Ishikawa (cell line): ENCODE data around the gene SDCCAG8.

Experiments
- CEBPB ChIP-seq: IDR thresholded peaks from 2 replicates; pipeline ENCODE4 v1.6.1; 2012
- CREB1 ChIP-seq: IDR thresholded peaks from 2 replicates; pipeline ENCODE4 v1.6.1; 2012; ENCODE audit warnings: low read depth
- EGR1 ChIP-seq: IDR thresholded peaks from 2 replicates; pipeline ENCODE4 v1.6.1; 2012
- EP300 ChIP-seq: IDR thresholded peaks from 2 replicates; pipeline ENCODE4 v1.6.1; 2012; ENCODE audit warnings: borderline replicate concordance
- FOXM1 ChIP-seq: IDR thresholded peaks from 2 replicates; pipeline ENCODE4 v1.6.1; 2012; ENCODE audit warnings: low read depth, borderline replicate concordance
- NFIC ChIP-seq: IDR thresholded peaks from 2 replicates; pipeline ENCODE4 v1.6.1; 2012
- RAD21 ChIP-seq: IDR thresholded peaks from 2 replicates; pipeline ENCODE4 v1.6.1; 2012; ENCODE audit warnings: low read depth
- TAF1 ChIP-seq: IDR thresholded peaks from 2 replicates; pipeline ENCODE4 v1.6.1; 2012; ENCODE audit warnings: low read depth, mild to moderate bottlenecking
- TCF12 ChIP-seq: IDR thresholded peaks from 2 replicates; pipeline ENCODE4 v1.6.1; 2012; ENCODE audit warnings: low read depth
- TEAD4 ChIP-seq: IDR thresholded peaks from 2 replicates; pipeline ENCODE4 v1.6.1; 2012
- YY1 ChIP-seq: IDR thresholded peaks from 2 replicates; pipeline ENCODE4 v1.6.1; 2012; ENCODE audit warnings: low read depth
- ZBTB7A ChIP-seq: IDR thresholded peaks from 2 replicates; pipeline ENCODE4 v1.6.1; 2012; ENCODE audit warnings: low read depth
- TF ChIP-seq, protein P1 (sequence below): IDR thresholded peaks from 2 replicates; pipeline ENCODE4 v1.6.1; 2012; ENCODE audit warnings: low read depth, mild to moderate bottlenecking
- TF ChIP-seq, protein P2 (sequence below): IDR thresholded peaks from 2 replicates; pipeline ENCODE4 v1.6.1; 2012
- TF ChIP-seq, protein P3 (sequence below): IDR thresholded peaks from 2 replicates; pipeline ENCODE4 v1.6.1; 2012

Gene SDCCAG8

DNA sequence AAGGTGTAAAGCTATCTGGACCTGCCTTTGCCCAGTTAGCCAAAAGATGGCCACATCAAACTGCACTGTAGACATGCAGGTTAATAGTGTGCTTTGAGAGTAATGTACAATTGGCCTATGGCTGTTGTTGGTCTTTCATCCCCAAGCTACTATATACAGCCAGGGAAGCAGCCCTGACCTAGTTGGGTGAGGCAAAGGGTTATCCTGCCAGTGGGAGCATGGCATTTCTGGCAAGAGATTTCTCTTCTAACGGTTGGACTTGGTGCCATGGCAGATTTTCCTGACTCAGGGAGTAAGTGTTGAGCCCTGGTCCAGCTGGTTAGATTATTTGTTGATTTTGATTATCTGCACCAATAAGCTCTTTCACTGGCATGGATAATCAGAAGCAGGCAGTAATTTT, 119.8 kb downstream of the SDCCAG8 start:
- TF ChIP-seq TAF1, result no peak
- TF ChIP-seq EP300, result no peak
- TF ChIP-seq ZBTB7A, result no peak
- TF ChIP-seq, protein P1, sequence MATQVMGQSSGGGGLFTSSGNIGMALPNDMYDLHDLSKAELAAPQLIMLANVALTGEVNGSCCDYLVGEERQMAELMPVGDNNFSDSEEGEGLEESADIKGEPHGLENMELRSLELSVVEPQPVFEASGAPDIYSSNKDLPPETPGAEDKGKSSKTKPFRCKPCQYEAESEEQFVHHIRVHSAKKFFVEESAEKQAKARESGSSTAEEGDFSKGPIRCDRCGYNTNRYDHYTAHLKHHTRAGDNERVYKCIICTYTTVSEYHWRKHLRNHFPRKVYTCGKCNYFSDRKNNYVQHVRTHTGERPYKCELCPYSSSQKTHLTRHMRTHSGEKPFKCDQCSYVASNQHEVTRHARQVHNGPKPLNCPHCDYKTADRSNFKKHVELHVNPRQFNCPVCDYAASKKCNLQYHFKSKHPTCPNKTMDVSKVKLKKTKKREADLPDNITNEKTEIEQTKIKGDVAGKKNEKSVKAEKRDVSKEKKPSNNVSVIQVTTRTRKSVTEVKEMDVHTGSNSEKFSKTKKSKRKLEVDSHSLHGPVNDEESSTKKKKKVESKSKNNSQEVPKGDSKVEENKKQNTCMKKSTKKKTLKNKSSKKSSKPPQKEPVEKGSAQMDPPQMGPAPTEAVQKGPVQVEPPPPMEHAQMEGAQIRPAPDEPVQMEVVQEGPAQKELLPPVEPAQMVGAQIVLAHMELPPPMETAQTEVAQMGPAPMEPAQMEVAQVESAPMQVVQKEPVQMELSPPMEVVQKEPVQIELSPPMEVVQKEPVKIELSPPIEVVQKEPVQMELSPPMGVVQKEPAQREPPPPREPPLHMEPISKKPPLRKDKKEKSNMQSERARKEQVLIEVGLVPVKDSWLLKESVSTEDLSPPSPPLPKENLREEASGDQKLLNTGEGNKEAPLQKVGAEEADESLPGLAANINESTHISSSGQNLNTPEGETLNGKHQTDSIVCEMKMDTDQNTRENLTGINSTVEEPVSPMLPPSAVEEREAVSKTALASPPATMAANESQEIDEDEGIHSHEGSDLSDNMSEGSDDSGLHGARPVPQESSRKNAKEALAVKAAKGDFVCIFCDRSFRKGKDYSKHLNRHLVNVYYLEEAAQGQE, result no peak
- no peak for TF ChIP-seq CREB1
- TF ChIP-seq FOXM1, result no peak
- no peak for TF ChIP-seq RAD21
- no peak for TF ChIP-seq TEAD4
- TF ChIP-seq, protein P2, sequence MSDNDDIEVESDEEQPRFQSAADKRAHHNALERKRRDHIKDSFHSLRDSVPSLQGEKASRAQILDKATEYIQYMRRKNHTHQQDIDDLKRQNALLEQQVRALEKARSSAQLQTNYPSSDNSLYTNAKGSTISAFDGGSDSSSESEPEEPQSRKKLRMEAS, result no peak
- no peak for TF ChIP-seq TCF12
- TF ChIP-seq CEBPB, result no peak
- TF ChIP-seq, protein P3, sequence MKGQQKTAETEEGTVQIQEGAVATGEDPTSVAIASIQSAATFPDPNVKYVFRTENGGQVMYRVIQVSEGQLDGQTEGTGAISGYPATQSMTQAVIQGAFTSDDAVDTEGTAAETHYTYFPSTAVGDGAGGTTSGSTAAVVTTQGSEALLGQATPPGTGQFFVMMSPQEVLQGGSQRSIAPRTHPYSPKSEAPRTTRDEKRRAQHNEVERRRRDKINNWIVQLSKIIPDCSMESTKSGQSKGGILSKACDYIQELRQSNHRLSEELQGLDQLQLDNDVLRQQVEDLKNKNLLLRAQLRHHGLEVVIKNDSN, result no peak
- TF ChIP-seq NFIC, result no peak
- TF ChIP-seq YY1, result no peak
- TF ChIP-seq EGR1, result no peak

DNA sequence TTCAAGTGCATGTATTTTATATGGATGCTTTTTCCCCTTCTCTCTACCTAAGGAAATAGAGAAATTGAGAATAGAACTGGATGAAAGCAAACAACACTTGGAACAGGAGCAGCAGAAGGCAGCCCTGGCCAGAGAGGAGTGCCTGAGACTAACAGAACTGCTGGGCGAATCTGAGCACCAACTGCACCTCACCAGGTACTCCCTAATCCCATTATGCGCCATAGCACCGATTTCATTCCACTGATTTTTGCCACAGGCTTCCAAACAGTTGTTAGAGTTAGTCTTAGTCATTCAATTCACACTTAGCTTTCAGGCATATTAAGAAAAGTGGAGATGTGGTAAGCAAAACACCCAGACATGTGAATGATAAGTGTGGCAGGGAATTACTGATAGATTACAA, 122.8 kb downstream of the SDCCAG8 start:
- no peak for TF ChIP-seq TAF1
- no peak for TF ChIP-seq EGR1
- TF ChIP-seq ZBTB7A, result no peak
- no peak for TF ChIP-seq EP300

DNA sequence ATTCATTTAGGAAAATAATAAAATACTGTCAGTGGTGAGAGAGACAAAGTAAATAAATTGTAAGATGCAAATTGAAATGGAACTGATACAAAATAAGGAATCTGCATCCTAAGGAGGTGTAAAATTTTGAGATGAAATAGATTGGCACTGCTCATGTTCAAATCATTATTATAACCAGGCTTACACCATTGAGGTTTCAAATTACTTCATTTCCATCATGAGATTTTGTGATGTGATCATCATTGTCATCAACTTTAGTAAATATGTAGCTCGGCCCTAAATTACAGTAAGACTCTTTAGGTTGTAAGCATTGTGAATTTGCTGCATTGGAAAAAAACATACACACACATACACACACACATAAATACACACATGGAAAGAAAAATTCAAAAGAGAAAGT, 123.4 kb downstream of the SDCCAG8 start:
- TF ChIP-seq CEBPB (no peak), RAD21 (no peak), CREB1 (no peak), NFIC (no peak), EP300 (no peak), YY1 (no peak), FOXM1 (no peak), TAF1 (no peak), TEAD4 (no peak), TCF12 (no peak), EGR1 (no peak)
- TF ChIP-seq, protein P1, result no peak
- TF ChIP-seq, protein P2, result no peak
- TF ChIP-seq, protein P3, result no peak

DNA sequence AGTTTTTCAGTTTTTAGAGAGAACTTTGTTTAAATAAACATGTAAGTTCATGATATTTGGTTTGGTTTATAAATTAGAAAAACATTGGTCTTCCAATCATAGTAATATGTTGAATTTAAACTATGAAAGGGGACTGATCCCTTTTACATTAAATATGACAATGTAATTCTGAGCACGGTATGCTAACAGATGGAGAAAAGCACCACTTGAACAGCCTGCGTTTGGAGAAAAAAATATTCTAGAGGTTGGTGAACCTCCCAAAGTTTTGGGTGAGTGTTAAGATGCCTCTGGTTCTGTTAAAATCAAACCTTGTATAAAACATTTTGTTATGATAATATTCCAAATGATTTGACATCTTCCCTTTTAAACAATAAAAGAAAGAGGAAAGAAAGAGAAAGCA, 123.9 kb downstream of the SDCCAG8 start:
- TF ChIP-seq, protein P1, result no peak

DNA sequence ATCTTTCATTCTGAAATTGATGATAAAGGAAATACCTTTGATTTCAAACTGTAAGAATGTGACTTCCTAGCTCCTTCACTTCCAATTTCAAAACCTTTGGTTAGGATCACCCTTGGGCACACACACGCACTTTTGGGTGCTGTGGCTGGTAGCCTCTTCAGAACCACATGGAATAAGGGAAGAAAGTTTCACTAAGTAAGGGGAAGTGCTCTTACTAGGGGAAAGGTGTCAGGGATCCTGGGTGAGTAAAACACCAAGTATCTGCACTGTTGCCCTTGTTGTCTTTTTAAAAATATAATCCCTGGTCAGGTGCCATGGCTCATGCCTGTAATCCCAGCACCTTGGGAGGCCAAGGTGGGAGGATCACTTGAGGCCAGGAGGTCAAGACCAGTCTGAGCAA, 132.4 kb downstream of the SDCCAG8 start:
- TF ChIP-seq, protein P2, result no peak
- TF ChIP-seq CREB1 (no peak), ZBTB7A (no peak), EGR1 (no peak), RAD21 (no peak), TAF1 (no peak), TCF12 (no peak), CEBPB (no peak), FOXM1 (no peak)
- TF ChIP-seq, protein P3, result no peak
